HEK293 (cell line): ENCODE data around the gene KANK2.
"Not testable (repeated sequence)": the region's sequence is repeated elsewhere in the genome, so short reads cannot be mapped to it uniquely, and the experiment has no call there.

Source experiments
- CTCF ChIA-PET: fragments of 350-600 bp; formaldehyde crosslinking; extraction: SDS; loops from one replicate; lab custom pipeline; 2021; ENCODE audit warnings: antibody characterized with exemption; lab: Yijun Ruan, JAX
- POLR2A ChIA-PET: fragments of 300-600 bp; formaldehyde crosslinking; extraction: SDS; loops from one replicate; lab custom pipeline; 2020; ENCODE audit warnings: antibody characterized with exemption, inconsistent platforms; lab: Yijun Ruan, JAX
- H3K27ac ChIP-seq: fragments of 200-500 bp; sonication (Bioruptor generic); 2 replicates; pipeline ENCODE4 v1.5.1; 2014; ENCODE audit warnings: low read depth, low read length, control low read depth, inconsistent platforms; ENCODE audit errors: extremely low read depth
- H3K36me3 ChIP-seq, 2 experiments: fragments of 200-500 bp in 1 of 2; sonication (Bioruptor generic) in 1 of 2; 1 replicate in 1 of 2; 2 replicates in 1 of 2; pipeline ENCODE4 v1.5.1; 2014 to 2017; ENCODE audit warnings: inconsistent platforms in 2 of 2, low read length in 2 of 2; ENCODE audit not compliant: control insufficient read depth in 2 of 2, insufficient read depth in 1 of 2
- H3K4me1 ChIP-seq: fragments of 200-500 bp; sonication (Bioruptor generic); 2 replicates; pipeline ENCODE4 v1.5.1; 2014; ENCODE audit warnings: mild to moderate bottlenecking, low read length, inconsistent platforms; ENCODE audit not compliant: control insufficient read depth, insufficient read depth
- H3K4me3 ChIP-seq: 2 replicates; pipeline ENCODE4 v1.5.1; 2011; ENCODE audit warnings: low read depth, mild to moderate bottlenecking, control low read depth, low read length, moderate library complexity
- H3K9me3 ChIP-seq: fragments of 200-500 bp; sonication (Bioruptor generic); 2 replicates; pipeline ENCODE4 v1.5.1; 2014; ENCODE audit warnings: low read depth, low read length, inconsistent platforms; ENCODE audit not compliant: control insufficient read depth, insufficient read depth
- ATF2 ChIP-seq: fragments of 450-650 bp; formaldehyde crosslinking; IDR thresholded peaks from 2 replicates; pipeline ENCODE4 v1.5.1; 2016; ENCODE audit warnings: missing biosample characterization, missing genetic modification characterization, low read depth
- GLI4 ChIP-seq: fragments of 450-650 bp; formaldehyde crosslinking; IDR thresholded peaks from 2 replicates; pipeline ENCODE4 v1.5.1; 2016; ENCODE audit warnings: missing biosample characterization, missing genetic modification characterization
- ZNF121 ChIP-seq: fragments of 450-650 bp; formaldehyde crosslinking; IDR thresholded peaks from 2 replicates; pipeline ENCODE4 v1.5.1; 2016; ENCODE audit warnings: missing biosample characterization, missing genetic modification characterization
- ZNF223 ChIP-seq: fragments of 450-650 bp; formaldehyde crosslinking; IDR thresholded peaks from 2 replicates; pipeline ENCODE4 v1.5.1; 2016; ENCODE audit warnings: missing biosample characterization, missing genetic modification characterization
- ZNF239 ChIP-seq: fragments of 450-650 bp; formaldehyde crosslinking; IDR thresholded peaks from 2 replicates; pipeline ENCODE4 v1.5.1; 2016; ENCODE audit warnings: missing biosample characterization, missing genetic modification characterization
- ZNF274 ChIP-seq, 2 experiments: fragments of 200-500 bp in 1 of 2; fragments of 450-650 bp in 1 of 2; sonication (Bioruptor generic) in 1 of 2; formaldehyde crosslinking in 1 of 2; IDR thresholded peaks; 2 replicates each; pipeline versions ENCODE4 v1.5.1 to v1.6.1; 2014 to 2016; ENCODE audit warnings: borderline replicate concordance in 1 of 2, inconsistent platforms in 1 of 2, low read length in 1 of 2, missing biosample characterization in 1 of 2, missing genetic modification characterization in 1 of 2
- ZNF324 ChIP-seq: fragments of 450-650 bp; formaldehyde crosslinking; IDR thresholded peaks from 2 replicates; pipeline ENCODE4 v1.5.1; 2016; ENCODE audit warnings: missing biosample characterization, missing genetic modification characterization
- ZNF350 ChIP-seq: fragments of 450-650 bp; formaldehyde crosslinking; IDR thresholded peaks from 2 replicates; pipeline ENCODE4 v1.5.0; 2017; ENCODE audit warnings: missing biosample characterization, mild to moderate bottlenecking, missing genetic modification characterization
- ZNF362 ChIP-seq: fragments of 450-650 bp; formaldehyde crosslinking; IDR thresholded peaks from 2 replicates; pipeline ENCODE4 v1.5.1; 2016; ENCODE audit warnings: missing biosample characterization, missing genetic modification characterization
- ZNF510 ChIP-seq: fragments of 450-650 bp; formaldehyde crosslinking; IDR thresholded peaks from 2 replicates; pipeline ENCODE4 v1.5.1; 2018; ENCODE audit warnings: mild to moderate bottlenecking, missing genetic modification characterization, missing biosample characterization; ENCODE audit not compliant: insufficient replicate concordance
- ZNF571 ChIP-seq: fragments of 450-650 bp; formaldehyde crosslinking; IDR thresholded peaks from 2 replicates; pipeline ENCODE4 v1.5.0; 2017; ENCODE audit warnings: missing biosample characterization, missing genetic modification characterization
- ZNF610 ChIP-seq: fragments of 450-650 bp; formaldehyde crosslinking; IDR thresholded peaks from 2 replicates; pipeline ENCODE4 v1.5.1; 2016; ENCODE audit warnings: missing biosample characterization, missing genetic modification characterization, borderline replicate concordance
- ZNF843 ChIP-seq: fragments of 450-650 bp; formaldehyde crosslinking; IDR thresholded peaks from 2 replicates; pipeline ENCODE4 v1.5.1; 2016; ENCODE audit warnings: missing biosample characterization, missing genetic modification characterization

The KANK2 gene

GRCh38 chr19:11179716-11180297, 17.5 kb downstream of the KANK2 start:
- ChIA-PET POLR2A (interaction anchor here (0.8 kb wide), 1 partner anchor 10 kb away, joined by 3 read pairs; no protein-coding TSS in a partner anchor), CTCF (interaction anchor here (0.6 kb wide), 1 partner anchor 26 kb away, joined by 3 read pairs; no protein-coding TSS in a partner anchor)
- 0 out of 2 replicates have a peak, but pooled peaks have one; percentile 2 for TF ChIP-seq ZNF362 (tag by site-specific recombination)
- no peak for TF ChIP-seq ZNF239 (tag by site-specific recombination)
- Histone ChIP-seq H3K4me1 (no peaks in the 10 kb centered on the region), H3K4me3 (no peak overlapping the region), H3K9me3 (no peaks in the 10 kb centered on the region), H3K27ac (no peak overlapping the region), H3K36me3 (peaks cover 0 to 36% of the 10 kb centered on the region in 2 experiments; a peak in 2 of 3 replicates)

- not testable (repeated sequence) for H3K27ac ChIP-seq, H3K4me3 ChIP-seq, H3K4me1 ChIP-seq
- TF ChIP-seq ZNF121 (tag by site-specific recombination) = peak; percentile 51; the same call in 1 of the 2 replicates
- TF ChIP-seq, all 188 proteins: peak for 1; not testable (repeated sequence) for 187
- POLR2A ChIA-PET = interaction anchor here (0.8 to 1.1 kb wide), 2 partner anchors 9 to 11 kb away, joined by 3 read pairs; no protein-coding TSS in a partner anchor
- not testable (repeated sequence) for H3K9me3 ChIP-seq
- CTCF ChIA-PET = interaction anchor here (2.0 kb wide), 1 partner anchor 63 kb away, joined by 5 read pairs; no protein-coding TSS in a partner anchor
- peaks cover 0 to 42% of the 10 kb centered on the region in 2 experiments; a peak in 2 of 3 replicates for H3K36me3 ChIP-seq
Measured at GRCh38 chr19:11179145-11179465, 18.2 kb downstream of the KANK2 start.

GRCh38 chr19:11177592-11177991, 19.8 kb downstream of the KANK2 start:
- no peak for TF ChIP-seq ATF2 (tag by site-specific recombination)
- TF ChIP-seq ZNF223 (tag by site-specific recombination) = peak; percentile 81
- no peak for TF ChIP-seq ZNF121 (tag by site-specific recombination)
- TF ChIP-seq ZNF510 (tag by site-specific recombination) = no peak
- TF ChIP-seq GLI4 (tag by site-specific recombination) = peak; percentile 98
- TF ChIP-seq ZNF274 (IDR thresholded peaks at IDR 0.05; ENCODE audit: low read length) = no peak
- TF ChIP-seq ZNF274 (tag by site-specific recombination; IDR thresholded peaks at IDR 0.05; ENCODE audit: borderline replicate concordance) = no peak
- TF ChIP-seq ZNF324 = no peak
- TF ChIP-seq ZNF571 (tag by site-specific recombination) = no peak
- TF ChIP-seq ZNF350 (tag by site-specific recombination) = no peak
- TF ChIP-seq ZNF610 (tag by site-specific recombination) = no peak
- TF ChIP-seq ZNF843 = no peak
- H3K4me1 ChIP-seq = no peaks in the 10 kb centered on the region
- no peak overlapping the region for H3K4me3 ChIP-seq
- ChIA-PET CTCF (interaction anchor here (0.6 to 2.0 kb wide), 4 partner anchors 13 to 241 kb away, joined by 3 to 5 read pairs (median 4); no protein-coding TSS in a partner anchor), POLR2A (interaction anchor here (0.6 kb wide), 1 partner anchor 35 kb away, joined by 3 read pairs; no protein-coding TSS in a partner anchor)
- peaks cover 0 to 50% of the 10 kb centered on the region in 2 experiments; a peak in 2 of 3 replicates for H3K36me3 ChIP-seq
- no peak overlapping the region for H3K27ac ChIP-seq
- H3K9me3 ChIP-seq = no peaks in the 10 kb centered on the region
